DMS114 treated with DMSO at 0.1 percent for 48 hours (cell line): ENCODE results near the gene DUSP16.

ENCODE experiments used
- DNase-seq: peaks from one replicate; lab custom pipeline; 2025; ENCODE audit not compliant: unreplicated experiment; lab: John Stamatoyannopoulos, UW

DUSP16 gene

GRCh38 chr12:12550277-12550676, 12.4 kb downstream of the DUSP16 start:
- no peak for DNase-seq

DNA sequence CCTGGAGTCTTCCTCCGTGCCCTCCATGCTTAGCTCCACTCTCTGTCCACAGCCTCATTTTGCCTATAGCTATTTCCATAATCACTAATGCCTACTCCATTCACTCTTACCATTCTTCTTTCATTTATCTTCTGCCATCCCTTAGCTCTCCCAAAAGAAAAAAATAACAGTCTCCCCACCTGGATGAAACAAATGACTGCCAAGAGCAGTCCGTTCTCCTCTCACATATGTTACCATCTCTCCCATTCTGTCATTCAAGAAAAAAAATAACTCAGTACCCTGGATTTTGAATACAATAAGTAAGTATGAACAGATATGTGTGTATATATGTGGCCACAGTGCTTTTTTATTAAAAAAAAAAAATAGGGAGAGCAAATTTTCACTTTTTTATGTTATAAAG, 13.2 kb downstream of the DUSP16 start:
- DNase-seq, result no peak

DNA sequence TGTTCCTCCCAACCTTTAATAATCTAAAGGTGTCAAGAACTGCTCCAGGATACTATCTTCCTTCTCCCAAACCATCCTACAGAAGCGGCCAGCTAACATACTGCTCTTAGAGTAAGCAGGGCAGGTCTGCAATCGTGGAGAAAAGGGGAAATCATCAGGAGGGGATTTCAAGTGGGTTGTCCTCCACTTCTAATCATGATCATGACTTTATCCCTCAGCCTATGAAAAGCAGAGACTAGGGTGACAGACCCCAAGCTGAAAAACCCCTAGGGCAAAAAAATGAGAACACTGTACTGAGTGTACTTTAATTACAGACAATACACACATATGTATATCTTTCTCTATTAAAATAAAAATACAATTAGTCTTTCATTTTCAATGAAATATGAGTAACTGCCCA, 13.9 kb downstream of the DUSP16 start:
- no peak for DNase-seq

DNA sequence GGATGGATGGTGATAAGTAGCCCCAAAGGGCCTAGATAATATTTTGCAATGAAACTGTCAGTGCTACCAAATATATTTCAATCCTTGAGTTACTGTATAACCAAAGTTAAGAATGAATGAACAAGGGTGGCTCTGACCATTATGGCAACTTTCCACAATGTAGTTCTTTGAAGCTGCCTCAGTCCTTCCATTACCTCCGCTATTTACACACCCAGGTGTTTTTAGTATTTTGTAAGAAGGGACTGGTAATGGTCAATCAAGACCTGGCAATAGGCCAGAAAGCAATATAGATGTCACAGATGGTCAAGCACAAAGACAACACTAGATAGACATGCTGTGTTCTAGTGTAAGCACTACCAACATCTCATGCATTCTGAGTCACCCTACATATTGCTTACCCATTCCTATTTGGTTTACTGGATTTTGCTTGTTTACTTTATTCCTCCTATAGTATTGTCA, 16.3 kb downstream of the DUSP16 start:
- no peak for DNase-seq

- no peak for DNase-seq
Observed at GRCh38 chr12:12543959-12544358, 18.7 kb downstream of the DUSP16 start.

DNA sequence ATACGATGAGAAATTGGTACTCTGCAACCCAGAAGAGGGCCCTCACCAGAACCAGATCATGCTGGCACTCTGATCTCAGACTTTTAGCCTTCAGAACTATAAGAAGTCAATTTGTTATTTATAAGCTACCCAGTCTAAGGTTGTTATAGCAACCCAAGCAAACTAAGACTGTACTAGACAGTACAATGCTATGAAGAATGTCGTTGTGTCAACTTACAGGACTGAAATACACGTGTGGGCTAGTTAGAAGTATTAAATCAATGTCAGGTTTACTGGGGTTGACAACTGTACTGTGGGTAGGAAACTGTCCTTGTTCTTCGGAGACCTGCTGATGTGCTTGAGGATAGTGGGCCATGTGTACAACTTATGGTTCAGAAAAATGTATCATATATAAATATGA, 19.7 kb downstream of the DUSP16 start:
- DNase-seq, result no peak

GRCh38 chr12:12542286-12542685, 20.4 kb downstream of the DUSP16 start:
- no peak for DNase-seq

- no peak for DNase-seq
Observed at GRCh38 chr12:12541782-12542181, 20.9 kb downstream of the DUSP16 start.

- DNase-seq, result no peak
Observed at GRCh38 chr12:12540261-12541013, 22.2 kb downstream of the DUSP16 start.

DNA sequence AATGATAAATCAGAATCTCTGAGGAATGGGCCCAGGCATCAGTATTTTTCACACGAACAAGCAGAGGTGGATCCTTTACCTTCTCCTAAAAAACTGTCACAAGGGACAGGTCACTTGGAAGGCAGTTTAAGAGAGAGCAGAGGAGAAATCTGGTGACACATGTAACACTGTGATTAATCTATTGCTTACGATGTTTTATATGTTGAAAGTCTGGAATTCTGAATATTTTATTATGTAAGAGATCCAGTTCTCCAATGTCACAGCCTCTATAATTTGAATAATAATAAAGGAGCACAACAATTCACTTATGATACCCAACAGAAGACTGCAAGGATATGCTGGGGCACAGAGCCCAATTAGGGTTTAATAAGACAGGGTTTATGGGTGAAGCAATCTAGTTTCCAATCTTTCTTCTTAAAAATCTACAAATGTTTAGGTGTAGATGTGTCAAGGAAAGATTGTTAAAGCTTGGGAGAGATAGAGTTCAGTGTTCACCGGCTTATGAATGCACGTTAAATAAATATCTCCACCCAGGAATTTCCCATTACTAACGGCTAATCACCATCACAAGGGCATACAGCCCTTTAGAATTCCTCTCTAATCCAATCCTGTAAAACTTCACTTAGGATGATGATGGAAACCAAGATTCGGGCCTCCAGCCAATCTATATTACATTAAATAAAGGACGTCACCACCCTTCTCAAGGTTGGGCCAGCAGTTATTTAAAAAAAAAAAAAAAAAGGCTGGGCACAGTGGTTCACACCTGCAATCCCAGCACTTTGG, 23.4 kb downstream of the DUSP16 start:
- no peak for DNase-seq

DNA sequence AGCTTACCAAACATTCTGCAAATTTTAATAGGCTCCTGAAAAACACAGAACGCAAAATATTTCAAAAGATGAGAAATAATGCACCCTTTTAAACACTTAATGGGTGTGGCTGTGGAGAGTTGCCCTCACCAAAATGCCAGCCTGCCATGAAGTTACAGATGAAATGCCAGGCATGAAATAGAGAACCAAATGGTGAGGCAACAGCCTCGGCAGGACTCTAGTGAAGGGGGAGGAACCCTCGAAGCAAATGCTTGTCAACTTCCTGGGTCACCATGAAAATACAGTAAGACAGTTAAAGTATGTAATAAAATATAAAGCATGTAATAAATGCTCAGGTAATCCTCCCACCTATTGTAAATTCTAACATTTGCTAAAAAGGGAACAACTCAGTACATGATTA, 24.1 kb downstream of the DUSP16 start:
- DNase-seq, result no peak

GRCh38 chr12:12537421-12537820, 25.2 kb downstream of the DUSP16 start:
- no peak for DNase-seq

DNA sequence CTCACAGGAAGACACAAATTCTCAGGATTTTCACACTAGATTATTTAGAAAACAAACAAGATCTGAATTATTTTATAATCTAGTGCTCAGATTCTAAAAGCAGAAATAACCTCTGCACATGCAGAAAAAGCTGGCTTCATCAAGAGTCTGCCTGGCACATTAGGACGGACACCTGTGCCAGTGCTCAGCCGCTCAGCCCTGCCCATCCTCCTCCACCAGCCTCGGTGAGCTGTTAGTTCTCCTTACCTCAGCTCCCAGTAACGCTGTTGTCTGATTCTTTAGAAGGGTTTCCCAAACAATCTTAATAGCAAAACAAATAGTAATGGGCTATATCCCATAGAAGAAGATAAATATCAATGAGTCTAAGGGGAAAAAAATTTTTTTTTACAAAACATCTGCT, 27.7 kb downstream of the DUSP16 start:
- DNase-seq, result no peak

GRCh38 chr12:12534166-12534866, 28.3 kb downstream of the DUSP16 start:
- DNase-seq, result no peak

DNA sequence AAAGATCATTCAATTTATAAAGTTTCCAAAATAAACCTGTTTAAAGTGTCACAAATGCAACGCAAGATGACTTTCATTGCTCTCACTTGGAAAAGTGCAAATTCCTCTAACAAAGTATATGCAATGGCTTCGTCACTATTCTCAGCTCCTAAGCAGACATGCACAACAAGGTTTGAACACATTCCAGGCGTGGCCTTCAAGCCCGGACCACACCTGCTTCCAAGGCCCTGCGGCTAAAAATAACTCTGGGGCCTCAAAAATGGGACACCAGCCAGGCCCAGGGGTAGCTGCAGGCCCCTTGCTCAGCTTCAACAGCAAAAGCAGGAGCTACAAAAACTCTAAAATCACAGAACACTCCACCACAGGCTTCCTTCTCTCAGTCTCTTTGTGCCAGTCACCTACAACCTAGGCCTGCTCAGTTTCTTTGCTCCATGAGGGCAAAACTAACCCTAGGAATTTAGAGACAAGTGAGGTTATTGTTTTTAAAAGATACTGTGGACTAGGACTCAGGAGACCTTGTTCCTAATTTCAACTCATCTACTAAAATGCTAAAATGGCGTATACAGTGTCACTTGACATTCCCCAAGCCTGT, 29.3 kb downstream of the DUSP16 start:
- DNase-seq, result no peak

DNA sequence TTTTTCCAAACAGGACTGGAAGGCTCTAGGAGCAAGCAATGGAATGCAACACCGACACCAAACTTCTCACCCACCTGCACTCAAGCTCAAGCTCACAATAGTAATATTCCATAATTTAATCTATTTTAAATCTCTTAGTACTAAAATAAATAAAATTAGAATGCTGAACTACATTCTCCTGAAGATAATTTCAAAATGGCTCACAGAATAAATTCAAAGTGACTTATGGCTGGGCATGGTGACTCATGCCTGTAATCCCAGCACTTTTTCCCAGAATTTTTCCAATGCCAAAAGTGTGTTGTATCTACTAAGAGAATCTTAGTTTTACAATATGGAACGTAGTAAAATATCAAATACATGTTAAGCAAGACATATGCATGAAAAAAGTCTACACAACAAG, 31.5 kb downstream of the DUSP16 start:
- no peak for DNase-seq

GRCh38 chr12:12529783-12530421, 32.8 kb downstream of the DUSP16 start:
- no peak for DNase-seq

GRCh38 chr12:12528361-12529270, 34.0 kb downstream of the DUSP16 start:
- no peak for DNase-seq

GRCh38 chr12:12527820-12528296, 34.8 kb downstream of the DUSP16 start:
- DNase-seq, result no peak

GRCh38 chr12:12524128-12524527, 38.5 kb downstream of the DUSP16 start:
- DNase-seq, result no peak
